ENCODE results near the gene NAA30.

DNA sequence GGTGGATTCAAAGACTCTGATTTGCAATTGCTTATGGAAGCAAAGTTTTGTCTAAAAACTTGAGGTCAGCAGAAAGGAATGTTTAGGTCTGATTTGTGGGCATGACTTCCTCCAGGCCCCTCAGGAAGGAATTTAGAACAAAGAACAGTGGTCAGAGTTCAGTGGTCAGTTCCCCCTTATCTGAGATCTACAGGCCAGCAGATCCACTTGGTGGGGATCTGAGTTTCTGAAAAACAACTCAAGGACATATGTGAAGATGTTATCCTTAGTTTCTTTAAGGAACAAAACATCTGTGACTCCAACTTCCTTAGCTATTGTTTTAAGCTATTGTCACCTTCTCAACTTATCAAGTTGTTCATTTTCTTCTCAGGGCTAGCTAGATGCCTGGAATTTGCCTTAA, 28.0 kb upstream of the NAA30 start:
- TF ChIP-seq CTCF (IDR thresholded peaks at IDR 0.05) (no peak), POLR2A (IDR thresholded peaks at IDR 0.05) (no peak)
